ENCODE data around the gene MAFF.

GRCh38 chr22:38228873-38229740, 27.3 kb downstream of the MAFF start:
- TF ChIP-seq CTCF (IDR thresholded peaks at IDR 0.05) (no peak), MAX (IDR thresholded peaks at IDR 0.05; ENCODE audit: low read depth) (no peak), TCF12 (IDR thresholded peaks at IDR 0.05) (no peak), YY1 (IDR thresholded peaks at IDR 0.05; ENCODE audit: low read depth) (no peak)
- TF ChIP-seq, protein P1, sequence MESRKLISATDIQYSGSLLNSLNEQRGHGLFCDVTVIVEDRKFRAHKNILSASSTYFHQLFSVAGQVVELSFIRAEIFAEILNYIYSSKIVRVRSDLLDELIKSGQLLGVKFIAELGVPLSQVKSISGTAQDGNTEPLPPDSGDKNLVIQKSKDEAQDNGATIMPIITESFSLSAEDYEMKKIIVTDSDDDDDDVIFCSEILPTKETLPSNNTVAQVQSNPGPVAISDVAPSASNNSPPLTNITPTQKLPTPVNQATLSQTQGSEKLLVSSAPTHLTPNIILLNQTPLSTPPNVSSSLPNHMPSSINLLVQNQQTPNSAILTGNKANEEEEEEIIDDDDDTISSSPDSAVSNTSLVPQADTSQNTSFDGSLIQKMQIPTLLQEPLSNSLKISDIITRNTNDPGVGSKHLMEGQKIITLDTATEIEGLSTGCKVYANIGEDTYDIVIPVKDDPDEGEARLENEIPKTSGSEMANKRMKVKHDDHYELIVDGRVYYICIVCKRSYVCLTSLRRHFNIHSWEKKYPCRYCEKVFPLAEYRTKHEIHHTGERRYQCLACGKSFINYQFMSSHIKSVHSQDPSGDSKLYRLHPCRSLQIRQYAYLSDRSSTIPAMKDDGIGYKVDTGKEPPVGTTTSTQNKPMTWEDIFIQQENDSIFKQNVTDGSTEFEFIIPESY (IDR thresholded peaks at IDR 0.05; ENCODE audit: borderline replicate concordance, low read depth), result no peak
- TF ChIP-seq, protein P2, sequence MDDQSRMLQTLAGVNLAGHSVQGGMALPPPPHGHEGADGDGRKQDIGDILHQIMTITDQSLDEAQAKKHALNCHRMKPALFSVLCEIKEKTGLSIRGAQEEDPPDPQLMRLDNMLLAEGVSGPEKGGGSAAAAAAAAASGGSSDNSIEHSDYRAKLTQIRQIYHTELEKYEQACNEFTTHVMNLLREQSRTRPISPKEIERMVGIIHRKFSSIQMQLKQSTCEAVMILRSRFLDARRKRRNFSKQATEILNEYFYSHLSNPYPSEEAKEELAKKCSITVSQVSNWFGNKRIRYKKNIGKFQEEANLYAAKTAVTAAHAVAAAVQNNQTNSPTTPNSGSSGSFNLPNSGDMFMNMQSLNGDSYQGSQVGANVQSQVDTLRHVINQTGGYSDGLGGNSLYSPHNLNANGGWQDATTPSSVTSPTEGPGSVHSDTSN (IDR thresholded peaks at IDR 0.05), result no peak
